ENCODE measurements around the gene PDCD4.

- TF ChIP-seq SUZ12 (IDR thresholded peaks at IDR 0.05) = no peak
- TF ChIP-seq FOXM1 (IDR thresholded peaks at IDR 0.05; ENCODE audit: borderline replicate concordance) = no peak
- TF ChIP-seq CTBP1 (IDR thresholded peaks at IDR 0.05; ENCODE audit: borderline replicate concordance) = no peak
- no peak for TF ChIP-seq ELF4 (IDR thresholded peaks at IDR 0.05)
- TF ChIP-seq ARNT (IDR thresholded peaks at IDR 0.05) = no peak
- TF ChIP-seq ZNF384 (IDR thresholded peaks at IDR 0.05) = no peak
- TF ChIP-seq FOXK2 (IDR thresholded peaks at IDR 0.05) = no peak
- TF ChIP-seq L3MBTL2 (conservative IDR thresholded peaks at IDR 0.05) = no peak
- no peak for TF ChIP-seq SP1 (IDR thresholded peaks at IDR 0.05)
- TF ChIP-seq BHLHE40 (IDR thresholded peaks at IDR 0.05; ENCODE audit: borderline replicate concordance) = no peak
These were observed 35.0 kb upstream of the PDCD4 start for GRCh38 chr10:110836706-110837105.

All from HEK293T (cell line).